OCI-LY1 (cell line): ENCODE measurements around the gene HACD2.

Source experiments
- CTCF ChIP-seq: fragments of 200-600 bp; sonication (generic), shearing (Covaris generic); IDR thresholded peaks from 2 replicates; pipeline ENCODE4 v1.5.1; 2017; ENCODE audit warnings: mild to moderate bottlenecking, antibody characterized with exemption, low read length, moderate library complexity, mixed read lengths
- EZH2 ChIP-seq: fragments of 200-600 bp; sonication (generic), shearing (Covaris generic); IDR thresholded peaks from 2 replicates; pipeline ENCODE4 v1.8.0; 2017; ENCODE audit warnings: borderline replicate concordance, mixed run types, mild to moderate bottlenecking, antibody characterized with exemption, low read length, moderate library complexity, mixed read lengths

DNA sequence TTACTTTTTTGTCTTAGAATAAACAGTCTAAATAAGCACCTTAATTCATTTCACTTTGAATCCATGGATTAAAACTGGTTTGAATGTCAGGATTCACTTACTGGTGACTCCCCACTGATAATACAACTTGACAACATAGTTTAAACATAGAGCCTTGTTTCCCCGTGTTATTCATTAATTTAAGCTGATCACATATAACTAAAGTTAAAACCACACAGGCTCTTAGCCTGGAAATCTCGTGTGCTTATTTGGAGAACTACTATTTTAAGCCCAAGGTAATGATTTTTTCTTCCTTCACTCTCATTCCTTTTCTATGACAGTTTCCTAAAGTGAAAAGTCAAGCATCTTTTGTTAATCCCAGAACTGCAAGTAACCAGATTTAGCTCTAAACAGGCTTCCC lies 64.2 kb downstream of the HACD2 start:
- no peak for TF ChIP-seq CTCF
- no peak for TF ChIP-seq EZH2
